ENCODE data around the gene WDHD1.
"Not testable (repeated sequence)": the region's sequence is repeated elsewhere in the genome, so short reads cannot be mapped to it uniquely, and the experiment has no call there.

The WDHD1 gene

GRCh38 chr14:55047301-55048053 is 20.6 kb upstream of the WDHD1 start:
- no peak for DNase-seq

DNA sequence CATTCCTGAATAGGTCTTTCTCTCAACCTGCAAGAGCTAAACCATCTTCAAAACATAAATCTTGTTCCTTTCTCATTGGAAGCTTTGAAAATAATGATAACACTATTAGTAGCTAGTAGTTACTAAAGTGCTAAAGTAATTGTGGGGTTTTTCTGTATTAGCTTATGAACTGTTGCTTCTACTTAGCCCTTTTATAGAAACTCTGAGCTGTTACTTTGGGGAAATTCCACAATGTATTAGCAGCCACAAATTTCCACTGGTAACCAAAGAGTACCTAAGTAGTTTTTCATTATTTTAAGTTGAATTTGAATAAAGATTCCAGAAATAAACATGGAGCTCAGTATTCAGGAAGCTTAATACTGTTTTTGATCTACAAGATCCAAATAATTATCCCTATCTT is 18.2 kb upstream of the WDHD1 start:
- DNase-seq = no peak

DNA sequence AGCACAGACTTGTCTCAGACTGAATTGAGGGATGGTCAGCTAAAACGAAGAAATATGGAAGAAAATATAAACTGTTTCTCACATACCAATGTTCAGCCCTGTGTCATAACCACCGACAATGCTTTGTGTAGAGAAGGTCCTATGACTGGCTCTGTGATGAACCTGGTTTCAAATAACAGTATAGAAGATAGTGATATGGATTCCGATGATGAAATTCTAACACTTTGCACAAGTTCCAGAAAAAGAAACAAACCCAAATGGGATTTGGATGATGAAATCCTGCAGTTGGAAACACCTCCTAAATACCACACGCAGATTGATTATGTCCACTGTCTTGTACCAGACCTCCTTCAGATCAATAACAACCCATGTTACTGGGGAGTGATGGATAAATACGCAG is 16.6 kb upstream of the WDHD1 start:
- DNase-seq = no peak

GRCh38 chr14:55038708-55039107 is 11.8 kb upstream of the WDHD1 start:
- no peak for DNase-seq

DNA sequence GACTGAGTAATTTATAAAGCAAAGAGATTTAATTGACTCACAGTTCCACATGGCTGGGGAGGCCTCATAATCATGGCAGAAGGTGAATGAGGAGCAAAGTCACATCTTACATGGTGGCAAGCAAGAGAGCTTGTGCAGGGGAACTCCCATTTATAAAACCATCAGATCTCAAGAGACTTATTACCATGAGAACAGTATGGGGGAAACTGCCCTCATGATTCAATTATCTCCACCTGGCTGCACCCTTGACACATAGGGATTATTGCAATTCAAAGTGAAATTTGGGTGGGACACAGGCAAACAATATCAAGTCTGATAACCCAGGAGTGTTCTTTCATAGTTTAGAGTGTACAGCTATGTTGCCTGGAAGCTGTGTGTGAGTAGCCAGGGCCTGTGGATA is 11.1 kb upstream of the WDHD1 start:
- not testable (repeated sequence) for DNase-seq

GRCh38 chr14:55031190-55031589 is 4.3 kb upstream of the WDHD1 start:
- DNase-seq = no peak

DNA sequence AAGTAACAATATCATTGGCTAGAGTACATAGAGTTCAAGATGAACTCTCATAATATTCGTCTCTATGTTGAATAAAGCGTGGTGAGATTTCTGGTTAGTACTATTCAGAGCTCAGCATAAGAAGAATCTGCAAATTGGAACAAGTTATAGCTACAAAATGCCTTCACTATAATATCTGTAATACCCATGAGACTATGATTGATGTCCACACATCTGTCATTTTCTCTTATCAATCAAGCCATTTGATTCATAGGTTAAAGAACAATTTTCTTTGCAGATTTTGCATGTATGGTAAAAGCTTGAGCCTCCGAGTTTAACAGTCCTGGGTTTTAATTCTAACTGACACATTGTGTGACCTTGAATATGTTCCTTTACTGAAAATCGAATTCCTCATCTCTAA is 1.6 kb upstream of the WDHD1 start:
- DNase-seq = no peak

DNA sequence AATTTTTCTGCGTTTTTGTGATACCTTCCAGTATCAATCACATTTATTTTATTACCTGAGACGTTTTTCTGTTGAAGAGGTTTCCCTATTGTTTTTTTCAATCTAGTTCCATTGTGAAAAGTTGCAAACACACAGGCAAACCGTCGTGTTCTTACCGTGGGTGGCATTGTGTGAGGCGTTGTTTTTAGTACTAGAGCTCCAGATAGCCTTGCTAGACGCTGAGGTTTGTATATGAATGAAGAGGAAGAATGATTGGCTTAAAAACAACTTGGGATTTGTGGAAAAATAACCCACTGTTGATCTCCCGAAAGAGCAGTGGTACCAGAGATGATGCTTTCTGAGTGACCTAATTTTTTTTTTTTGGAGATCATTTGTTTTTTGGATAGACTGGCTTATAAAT is 1.2 kb upstream of the WDHD1 start:
- no peak for DNase-seq

DNA sequence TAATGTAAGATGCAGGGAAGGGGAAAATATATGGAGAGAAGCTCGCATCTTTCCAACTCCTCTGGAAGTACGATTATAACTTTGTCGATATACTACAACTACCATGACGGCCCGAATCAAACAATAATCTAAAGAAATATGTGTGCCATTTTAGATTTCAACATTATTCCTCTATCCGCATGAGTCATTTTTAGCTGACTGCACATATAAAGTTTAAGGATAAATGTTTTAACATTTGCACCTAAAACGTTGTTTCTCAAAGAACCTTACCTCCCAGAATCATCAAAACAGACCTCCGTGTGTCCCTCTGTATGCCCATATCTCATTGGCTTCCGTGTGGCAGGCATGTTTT is 482 bp downstream of the WDHD1 start:
- DNase-seq = no peak

DNA sequence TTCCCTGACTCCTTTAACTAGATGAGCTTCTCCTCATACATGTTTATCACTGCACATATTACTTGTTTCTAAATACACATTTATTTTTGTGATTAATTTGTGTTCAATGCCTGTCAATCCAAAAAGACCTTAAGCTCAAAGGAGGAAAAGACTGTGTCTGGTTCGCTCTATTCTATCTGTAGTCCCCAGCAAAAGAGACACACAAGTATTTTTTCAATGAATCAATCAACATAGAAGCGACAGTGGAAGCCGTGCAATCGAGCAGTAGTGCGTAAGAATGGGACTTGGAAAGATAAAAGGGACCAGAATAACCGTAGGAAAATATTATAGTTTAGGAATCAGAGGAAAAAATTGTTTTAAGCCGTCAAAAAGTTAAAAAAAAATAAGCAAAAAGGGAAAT is 951 bp downstream of the WDHD1 start:
- no peak for DNase-seq

GRCh38 chr14:55024365-55024764 is 2.5 kb downstream of the WDHD1 start:
- not testable (repeated sequence) for DNase-seq

GRCh38 chr14:55019968-55020554 is 6.8 kb downstream of the WDHD1 start:
- no peak for DNase-seq

DNA sequence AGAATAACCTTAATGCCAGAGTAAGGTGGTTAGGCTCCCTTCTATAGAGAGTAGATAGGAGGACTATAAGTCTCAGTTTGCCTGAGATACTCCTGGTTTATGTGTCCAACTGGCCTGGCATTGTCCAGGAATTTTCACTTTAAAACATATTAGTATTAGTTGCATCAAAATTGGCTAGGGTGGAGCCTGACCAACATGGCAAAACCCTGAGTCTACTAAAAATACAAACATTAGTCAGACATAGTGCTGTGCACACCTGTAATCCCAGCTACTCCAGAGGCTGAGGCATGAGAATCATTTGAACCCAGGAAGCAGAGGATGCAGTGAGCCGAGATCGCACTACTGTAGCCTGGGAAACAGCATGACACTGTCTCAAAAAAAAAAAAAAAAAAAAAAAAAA is 11.9 kb downstream of the WDHD1 start:
- no peak for DNase-seq

- no peak for DNase-seq
Measured at GRCh38 chr14:55005071-55005470, 21.8 kb downstream of the WDHD1 start.

GRCh38 chr14:55000381-55000780 is 26.5 kb downstream of the WDHD1 start:
- DNase-seq = no peak

GRCh38 chr14:54985156-54985555 is 41.7 kb downstream of the WDHD1 start:
- DNase-seq = no peak

GRCh38 chr14:54981698-54982097 is 45.2 kb downstream of the WDHD1 start:
- DNase-seq = no peak

DNA sequence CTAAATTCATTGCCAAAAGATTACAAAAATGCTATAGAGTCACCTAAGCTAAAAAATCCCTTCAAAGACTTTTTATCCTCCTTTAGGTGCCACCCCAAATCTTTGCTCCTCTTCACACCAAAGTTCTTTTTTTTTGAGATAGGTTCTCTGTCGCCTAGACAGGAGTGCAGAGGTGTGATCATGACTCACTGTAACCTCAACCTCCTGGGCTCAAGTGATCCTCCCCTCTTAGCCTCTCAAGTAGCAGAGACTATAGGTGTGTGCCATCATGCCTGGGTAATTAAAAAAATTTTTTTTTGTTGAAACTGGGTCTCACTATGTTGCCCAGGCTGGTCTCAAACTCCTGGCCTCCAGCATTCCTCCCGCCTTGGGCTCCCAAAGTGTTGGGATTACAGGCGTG is 47.9 kb downstream of the WDHD1 start:
- no peak for DNase-seq

GRCh38 chr14:54976316-54976715 is 50.6 kb downstream of the WDHD1 start:
- DNase-seq = no peak

DNA sequence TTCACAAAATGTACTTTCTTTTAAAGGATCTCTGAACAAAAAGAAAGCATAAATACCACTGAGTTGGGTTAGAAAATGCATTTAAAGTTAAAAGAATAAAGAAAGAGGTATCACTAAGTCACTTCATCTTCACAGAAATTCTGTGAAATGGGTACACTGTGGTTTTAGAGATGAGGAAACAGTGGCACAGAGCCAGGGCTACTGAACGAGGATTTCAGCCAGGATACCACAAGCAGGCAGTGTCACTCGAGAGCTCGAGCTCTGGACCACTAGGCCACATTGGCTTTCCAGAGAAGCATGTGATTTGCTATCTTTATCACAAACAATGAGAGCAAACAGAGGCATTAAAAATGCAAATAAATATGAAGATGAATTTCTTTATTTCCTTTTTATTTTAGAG is 51.0 kb downstream of the WDHD1 start:
- no peak for DNase-seq

- no peak for DNase-seq
Measured at GRCh38 chr14:54974788-54975414, 52.0 kb downstream of the WDHD1 start.

GRCh38 chr14:54967496-54967895 is 59.4 kb downstream of the WDHD1 start:
- DNase-seq = no peak

- DNase-seq = no peak
Measured at GRCh38 chr14:54955143-54955542, 71.8 kb downstream of the WDHD1 start.

DNA sequence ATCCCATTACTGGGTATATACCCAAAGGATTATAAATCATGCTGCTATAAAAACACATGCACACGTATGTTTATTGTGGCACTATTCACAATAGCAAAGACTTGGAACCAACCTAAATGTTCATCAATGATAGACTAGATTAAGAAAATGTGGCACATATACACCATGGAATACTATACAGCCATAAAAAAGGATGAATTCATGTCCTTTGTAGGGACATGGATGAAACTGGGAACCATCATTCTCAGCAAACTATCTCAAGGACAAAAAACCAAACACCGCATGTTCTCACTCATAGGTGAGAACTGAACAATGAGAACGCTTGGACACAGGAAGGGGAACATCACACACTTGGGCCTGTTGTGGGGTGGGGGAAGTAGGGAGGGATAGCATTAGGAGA is 73.3 kb downstream of the WDHD1 start:
- not testable (repeated sequence) for DNase-seq

DNA sequence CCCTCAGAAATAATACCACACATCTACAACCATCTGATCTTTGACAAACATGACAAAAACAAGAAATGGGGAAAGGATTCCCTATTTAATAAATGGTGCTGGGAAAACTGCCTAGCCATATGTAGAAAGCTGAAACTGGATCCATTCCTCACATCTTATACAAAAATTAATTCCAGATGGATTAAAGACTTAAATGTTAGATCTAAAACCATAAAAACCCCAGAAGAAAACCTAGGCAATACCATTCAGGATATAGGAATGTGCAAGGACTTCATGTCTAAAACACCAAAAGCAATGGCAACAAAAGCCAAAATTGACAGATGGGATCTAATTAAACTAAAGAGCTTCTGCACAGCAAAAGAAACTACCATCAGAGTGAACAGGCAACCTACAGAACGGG is 74.1 kb downstream of the WDHD1 start:
- not testable (repeated sequence) for DNase-seq

Data from NCI-H2107 (cell line).